Measurements from ENCODE around the gene DNAJB13.

DNA sequence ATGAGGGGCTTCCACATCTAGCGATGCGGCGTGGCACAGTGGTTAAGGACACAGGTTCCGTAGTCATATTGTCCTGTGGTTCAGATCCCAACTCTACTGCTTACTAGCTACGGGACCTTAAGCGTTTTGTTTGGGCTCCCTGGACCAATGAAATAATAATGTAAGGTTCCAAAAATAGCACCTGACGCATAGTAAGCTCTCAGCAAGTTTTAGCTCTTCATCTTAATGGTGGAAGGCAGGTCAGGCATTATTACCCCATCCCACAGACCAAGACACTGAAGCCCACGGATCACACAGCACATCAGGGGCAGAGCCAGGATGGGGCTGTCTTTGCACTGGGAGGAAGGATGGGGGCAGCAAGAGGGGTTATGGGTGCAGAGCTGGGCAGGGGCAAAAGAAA, 13.0 kb downstream of the DNAJB13 start:
- TF ChIP-seq, protein P1, sequence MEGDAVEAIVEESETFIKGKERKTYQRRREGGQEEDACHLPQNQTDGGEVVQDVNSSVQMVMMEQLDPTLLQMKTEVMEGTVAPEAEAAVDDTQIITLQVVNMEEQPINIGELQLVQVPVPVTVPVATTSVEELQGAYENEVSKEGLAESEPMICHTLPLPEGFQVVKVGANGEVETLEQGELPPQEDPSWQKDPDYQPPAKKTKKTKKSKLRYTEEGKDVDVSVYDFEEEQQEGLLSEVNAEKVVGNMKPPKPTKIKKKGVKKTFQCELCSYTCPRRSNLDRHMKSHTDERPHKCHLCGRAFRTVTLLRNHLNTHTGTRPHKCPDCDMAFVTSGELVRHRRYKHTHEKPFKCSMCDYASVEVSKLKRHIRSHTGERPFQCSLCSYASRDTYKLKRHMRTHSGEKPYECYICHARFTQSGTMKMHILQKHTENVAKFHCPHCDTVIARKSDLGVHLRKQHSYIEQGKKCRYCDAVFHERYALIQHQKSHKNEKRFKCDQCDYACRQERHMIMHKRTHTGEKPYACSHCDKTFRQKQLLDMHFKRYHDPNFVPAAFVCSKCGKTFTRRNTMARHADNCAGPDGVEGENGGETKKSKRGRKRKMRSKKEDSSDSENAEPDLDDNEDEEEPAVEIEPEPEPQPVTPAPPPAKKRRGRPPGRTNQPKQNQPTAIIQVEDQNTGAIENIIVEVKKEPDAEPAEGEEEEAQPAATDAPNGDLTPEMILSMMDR (IDR thresholded peaks at IDR 0.05), result no peak
- TF ChIP-seq CHD2 (IDR thresholded peaks at IDR 0.05; ENCODE audit: low read length, partially characterized antibody) (no peak), SIN3A (IDR thresholded peaks at IDR 0.05; ENCODE audit: borderline replicate concordance, low read depth, low read length) (no peak), EP300 (IDR thresholded peaks at IDR 0.05; ENCODE audit: borderline replicate concordance in 1 of 2, low read depth in 1 of 2, low read length in 1 of 2) (no peak)
- TF ChIP-seq, protein P2, sequence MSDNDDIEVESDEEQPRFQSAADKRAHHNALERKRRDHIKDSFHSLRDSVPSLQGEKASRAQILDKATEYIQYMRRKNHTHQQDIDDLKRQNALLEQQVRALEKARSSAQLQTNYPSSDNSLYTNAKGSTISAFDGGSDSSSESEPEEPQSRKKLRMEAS (IDR thresholded peaks at IDR 0.05; ENCODE audit: low read depth), result no peak
